SK-N-MC (cell line): Measurements from ENCODE around the gene NQO2.

Source experiments
- EZH2 ChIP-seq: fragments of 200-600 bp; sonication (generic); IDR thresholded peaks from one replicate; pipeline ENCODE4 v1.6.1; 2017; ENCODE audit warnings: antibody characterized with exemption
- POLR2AphosphoS5 ChIP-seq: IDR thresholded peaks from 2 replicates; pipeline ENCODE4 v1.6.1; 2012; ENCODE audit warnings: mild to moderate bottlenecking, low read depth, low read length, borderline replicate concordance

- TF ChIP-seq EZH2, result no peak
- TF ChIP-seq POLR2AphosphoS5, result no peak
These were observed 41.5 kb downstream of the NQO2 start for GRCh38 chr6:3041147-3041546.
